Measurements from ENCODE around the gene GOLT1A. TPM values are rescaled to one million over a fixed set of nuclear protein-coding genes. Genes with fewer than 3 reads are reported as not detected.

The GOLT1A gene
- total RNA-seq, 6 donors from 2014 or later = 7.5 to 18.5 (median 10.1) TPM; not detected in 1

GRCh38 chr1:204197068-204197467 lies 16.7 kb downstream of the GOLT1A start:
- H3K27ac ChIP-seq = no peak overlapping the region
- WGBS, 2 donors = 59 to 81% methylated on average over 3 to 5 of the region's 5 CpGs

GRCh38 chr1:204196068-204196795 lies 17.6 kb downstream of the GOLT1A start, which contains the start of gene KISS1:
KISS1 (minus strand) TSS chr1:204196491; CDS start chr1:204192876, 3,615 bp downstream.
- Histone ChIP-seq H3K9me3 (no peaks in the 10 kb centered on the region), H3K27ac (no peak within 1 kb of the TSS), H3K36me3 (no peaks in the 10 kb centered on the region), H3K4me1 (no peaks in the 10 kb centered on the region), H3K27me3 (no peaks in the 10 kb centered on the region), H3K4me3 (no peak within 1 kb of the TSS)
- WGBS, 2 donors = 37 to 53% methylated on average over 10 to 18 of the region's 18 CpGs
- DNase-seq (peak in 1 of 2 donors; percentile 29), ATAC-seq (ENCODE audit: low FRiP score in 2 of 2) (no peak)
- TF ChIP-seq EP300 (IDR thresholded peaks at IDR 0.05) = no peak
- TF ChIP-seq POLR2AphosphoS5 (IDR thresholded peaks at IDR 0.05) = no peak
- TF ChIP-seq POLR2A (IDR thresholded peaks at IDR 0.05) = no peak

More at GRCh38 chr1:204197068-204197467, 16.7 kb downstream of the GOLT1A start:
- Histone ChIP-seq H3K9me3 (no peaks in the 10 kb centered on the region), H3K27me3 (no peaks in the 10 kb centered on the region), H3K36me3 (no peaks in the 10 kb centered on the region), H3K4me3 (no peak overlapping the region), H3K4me1 (no peaks in the 10 kb centered on the region)
- TF ChIP-seq CTCF (IDR thresholded peaks at IDR 0.05) = no peak
- TF ChIP-seq POLR2AphosphoS5 (IDR thresholded peaks at IDR 0.05) = no peak
- TF ChIP-seq POLR2A (IDR thresholded peaks at IDR 0.05) = no peak
- TF ChIP-seq EP300 (IDR thresholded peaks at IDR 0.05) = no peak
- no peak for DNase-seq
- ATAC-seq (ENCODE audit: low FRiP score in 2 of 2) = no peak

- WGBS, 2 donors = 37 to 55% methylated on average over 6 to 7 of the region's 7 CpGs
- TF ChIP-seq POLR2AphosphoS5 (IDR thresholded peaks at IDR 0.05) = no peak
- TF ChIP-seq EP300 (IDR thresholded peaks at IDR 0.05) = no peak
- no peak for TF ChIP-seq POLR2A (IDR thresholded peaks at IDR 0.05)
- TF ChIP-seq CTCF (IDR thresholded peaks at IDR 0.05) = no peak
- ATAC-seq (ENCODE audit: low FRiP score in 2 of 2) (no peak), DNase-seq (no peak)
- Histone ChIP-seq H3K4me3 (no peak overlapping the region), H3K4me1 (peaks cover 0 to 11% (median 3%) of the 10 kb centered on the region in 4 donors), H3K27me3 (peaks cover 0 to 4% (median 0%) of the 10 kb centered on the region in 4 donors), H3K9me3 (no peaks in the 10 kb centered on the region), H3K27ac (no peak overlapping the region), H3K36me3 (no peaks in the 10 kb centered on the region)
These were observed 19.0 kb downstream of the GOLT1A start for GRCh38 chr1:204194771-204195170.

- Histone ChIP-seq H3K36me3 (no peaks in the 10 kb centered on the region), H3K4me1 (peaks cover 0 to 12% (median 3%) of the 10 kb centered on the region in 4 donors), H3K27ac (no peak overlapping the region), H3K27me3 (peaks cover 0 to 6% (median 0%) of the 10 kb centered on the region in 4 donors), H3K9me3 (no peaks in the 10 kb centered on the region), H3K4me3 (no peak overlapping the region)
- TF ChIP-seq CTCF (IDR thresholded peaks at IDR 0.05) (no peak), POLR2A (IDR thresholded peaks at IDR 0.05) (no peak), EP300 (IDR thresholded peaks at IDR 0.05) (no peak), POLR2AphosphoS5 (IDR thresholded peaks at IDR 0.05) (no peak)
- 74 to 100% methylated on average over 2 of the region's 2 CpGs for WGBS, 2 donors
- ATAC-seq (ENCODE audit: low FRiP score in 2 of 2) (no peak), DNase-seq (no peak)
These were observed 19.7 kb downstream of the GOLT1A start for GRCh38 chr1:204194080-204194479.

- no peak overlapping the region for H3K27ac ChIP-seq
- no peaks in the 10 kb centered on the region for H3K36me3 ChIP-seq
- no peaks in the 10 kb centered on the region for H3K9me3 ChIP-seq
- peaks cover 0 to 12% (median 3%) of the 10 kb centered on the region in 4 donors for H3K4me1 ChIP-seq
- H3K27me3 ChIP-seq = peaks cover 0 to 6% (median 0%) of the 10 kb centered on the region in 4 donors
- DNase-seq = peak in 1 of 2 donors; percentile 24
- WGBS, 2 donors = 63 to 69% methylated on average over 3 of the region's 3 CpGs
- ATAC-seq (ENCODE audit: low FRiP score in 2 of 2) = no peak
- H3K4me3 ChIP-seq = no peak overlapping the region
- TF ChIP-seq CTCF (IDR thresholded peaks at IDR 0.05) (no peak), EP300 (IDR thresholded peaks at IDR 0.05) (no peak), POLR2AphosphoS5 (IDR thresholded peaks at IDR 0.05) (no peak), POLR2A (IDR thresholded peaks at IDR 0.05) (no peak)
These were observed 21.0 kb downstream of the GOLT1A start for GRCh38 chr1:204192589-204193352.
